ENCODE results near the gene GFRA1.

Gene GFRA1

DNA sequence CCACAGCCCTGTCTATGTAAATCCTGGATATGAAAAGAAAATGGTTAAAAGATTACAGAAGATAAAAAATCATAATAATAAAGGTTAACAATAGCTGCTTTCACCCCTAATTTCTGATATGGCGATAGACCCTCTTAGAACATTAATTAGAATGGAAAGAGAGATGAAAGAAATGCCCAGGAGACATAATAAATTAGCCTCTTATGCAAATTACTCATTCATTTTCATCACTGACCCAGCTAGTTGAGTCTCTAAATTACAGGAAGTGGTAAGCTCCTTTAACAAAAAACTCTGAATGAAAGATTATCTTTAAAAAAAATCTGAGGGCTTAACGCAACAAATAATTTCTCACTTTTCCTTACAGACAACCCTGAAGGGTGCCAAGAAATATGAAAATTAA lies 12.4 kb downstream of the GFRA1 start:
- Histone ChIP-seq H3K36me3 (ENCODE audit: insufficient read depth, low read length) (no peaks in the 10 kb centered on the region), H3K9ac (ENCODE audit: low read depth, low read length) (no peak overlapping the region), H3K9me3 (ENCODE audit: control insufficient read depth, insufficient read depth, low read length) (no peaks in the 10 kb centered on the region), H3K4me1 (ENCODE audit: insufficient read depth, low read length) (peaks cover 5% of the 10 kb centered on the region; the same call in 1 of the 2 replicates)

DNA sequence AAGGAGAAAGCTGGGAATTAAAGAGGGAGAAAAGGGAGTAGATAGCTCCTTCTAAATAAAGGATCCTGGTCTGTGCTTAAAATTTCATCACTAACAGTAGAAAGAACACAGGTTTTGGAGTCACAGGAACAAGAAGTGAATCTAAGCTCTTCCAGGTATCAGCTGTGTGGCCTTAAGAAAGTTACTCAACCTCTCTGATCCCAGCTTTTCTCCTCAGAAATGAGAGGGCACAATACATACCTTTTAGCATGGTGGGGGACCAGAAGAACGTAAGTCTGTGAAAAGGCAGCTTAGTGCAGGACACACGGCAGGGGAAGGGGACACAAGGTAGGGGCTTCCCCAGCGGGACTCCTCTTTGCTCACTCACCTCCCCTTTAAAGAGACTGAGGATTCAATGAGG lies 13.4 kb downstream of the GFRA1 start:
- H3K4me1 ChIP-seq (ENCODE audit: insufficient read depth, low read length) = peaks cover 13% of the 10 kb centered on the region; the same call in 1 of the 2 replicates
- no peak overlapping the region for H3K9ac ChIP-seq (ENCODE audit: low read depth, low read length)
- H3K9me3 ChIP-seq (ENCODE audit: control insufficient read depth, insufficient read depth, low read length) = no peaks in the 10 kb centered on the region
- no peaks in the 10 kb centered on the region for H3K36me3 ChIP-seq (ENCODE audit: insufficient read depth, low read length)

DNA sequence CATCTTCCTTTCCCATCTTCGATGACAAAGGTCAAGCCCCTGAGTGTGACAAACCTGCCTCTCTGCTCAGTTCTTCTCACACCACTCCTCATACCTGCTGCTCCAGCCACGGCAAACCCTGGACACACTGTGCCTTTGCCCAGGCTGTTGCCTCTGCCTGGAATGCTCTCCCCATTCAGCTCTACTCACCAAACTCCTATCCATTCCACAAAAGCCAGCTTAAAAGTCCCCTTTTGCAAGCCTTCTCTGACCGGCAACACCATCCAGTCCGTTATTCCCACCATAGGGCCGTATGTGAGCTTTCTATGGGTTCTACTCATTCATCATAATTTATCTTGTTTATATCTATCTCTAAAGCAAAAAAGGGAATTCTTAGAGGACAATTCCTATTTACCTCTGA lies 15.2 kb downstream of the GFRA1 start:
- peaks cover 16% of the 10 kb centered on the region; the same call in 1 of the 2 replicates for H3K4me1 ChIP-seq (ENCODE audit: insufficient read depth, low read length)
- no peaks in the 10 kb centered on the region for H3K36me3 ChIP-seq (ENCODE audit: insufficient read depth, low read length)
- no peaks in the 10 kb centered on the region for H3K9me3 ChIP-seq (ENCODE audit: control insufficient read depth, insufficient read depth, low read length)
- no peak overlapping the region for H3K9ac ChIP-seq (ENCODE audit: low read depth, low read length)

DNA sequence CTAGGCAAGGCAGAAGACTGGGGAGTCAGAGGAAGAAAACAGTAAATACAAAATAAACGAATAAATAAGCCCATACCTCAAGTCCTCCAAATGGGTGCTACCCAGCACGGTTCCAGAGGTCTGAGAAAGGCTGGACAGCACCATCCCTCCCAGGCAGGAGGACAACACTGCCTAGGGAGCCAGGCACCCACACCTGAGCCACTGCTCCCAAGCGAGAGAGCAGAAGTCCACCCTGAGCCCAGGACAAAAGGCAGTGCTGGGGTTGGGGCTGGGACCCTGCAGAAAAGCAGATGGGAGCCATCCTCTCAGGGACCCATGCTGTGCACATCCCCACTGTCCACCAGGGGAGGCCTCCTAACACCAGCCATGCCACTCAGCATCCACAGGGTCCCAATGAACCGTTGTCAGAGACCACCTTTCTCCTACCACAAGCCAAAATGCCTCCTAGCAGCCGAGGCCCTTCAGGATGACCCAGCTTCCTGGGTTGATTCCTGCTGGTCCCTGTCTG lies 16.2 kb downstream of the GFRA1 start:
- H3K9ac ChIP-seq (ENCODE audit: low read depth, low read length) = no peak overlapping the region
- no peaks in the 10 kb centered on the region for H3K36me3 ChIP-seq (ENCODE audit: insufficient read depth, low read length)
- no peaks in the 10 kb centered on the region for H3K9me3 ChIP-seq (ENCODE audit: control insufficient read depth, insufficient read depth, low read length)
- peaks cover 16% of the 10 kb centered on the region; the same call in 1 of the 2 replicates for H3K4me1 ChIP-seq (ENCODE audit: insufficient read depth, low read length)

DNA sequence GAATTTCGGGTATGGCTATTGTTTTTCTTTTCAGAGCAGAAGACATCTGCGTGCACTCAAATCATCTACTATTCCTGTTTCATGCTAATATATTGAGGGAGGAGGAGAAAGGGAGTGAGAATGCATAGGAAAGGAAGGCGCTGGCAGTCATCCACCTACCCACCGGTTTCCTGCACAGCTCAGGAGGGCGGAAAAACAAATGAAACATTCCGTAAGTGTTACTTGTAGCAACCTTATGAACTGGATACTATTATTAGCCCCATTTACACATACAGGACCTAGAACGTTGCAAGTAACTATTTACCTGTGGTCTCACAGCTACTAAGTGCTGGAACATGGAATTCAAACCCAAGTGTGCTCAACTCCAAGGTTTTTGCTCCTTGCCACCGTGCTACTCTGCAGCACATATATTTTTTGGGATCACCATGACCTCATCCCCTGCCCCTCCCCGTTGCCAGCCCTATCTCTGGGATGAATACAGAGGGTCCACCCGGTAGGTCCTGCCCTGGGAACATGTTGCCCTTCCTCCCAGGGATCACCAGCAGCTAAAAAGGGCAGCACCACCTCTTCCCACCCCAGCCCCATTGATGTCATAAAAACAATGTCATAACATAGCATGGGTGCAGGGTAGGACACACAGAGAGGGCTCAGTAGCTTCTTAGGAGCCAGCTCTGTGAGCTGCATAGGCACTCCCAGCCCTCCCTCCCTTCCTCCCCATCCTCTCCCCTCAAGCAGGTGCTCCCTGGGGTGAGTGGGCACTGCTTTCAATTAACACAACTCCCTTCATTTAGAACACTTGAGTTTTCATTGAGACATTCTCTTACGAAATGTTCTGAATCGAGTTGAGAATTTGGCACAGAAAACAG lies 16.9 kb downstream of the GFRA1 start:
- Histone ChIP-seq H3K4me1 (ENCODE audit: insufficient read depth, low read length) (peaks cover 16% of the 10 kb centered on the region; the same call in 1 of the 2 replicates), H3K9me3 (ENCODE audit: control insufficient read depth, insufficient read depth, low read length) (no peaks in the 10 kb centered on the region), H3K36me3 (ENCODE audit: insufficient read depth, low read length) (no peaks in the 10 kb centered on the region), H3K9ac (ENCODE audit: low read depth, low read length) (no peak overlapping the region)

DNA sequence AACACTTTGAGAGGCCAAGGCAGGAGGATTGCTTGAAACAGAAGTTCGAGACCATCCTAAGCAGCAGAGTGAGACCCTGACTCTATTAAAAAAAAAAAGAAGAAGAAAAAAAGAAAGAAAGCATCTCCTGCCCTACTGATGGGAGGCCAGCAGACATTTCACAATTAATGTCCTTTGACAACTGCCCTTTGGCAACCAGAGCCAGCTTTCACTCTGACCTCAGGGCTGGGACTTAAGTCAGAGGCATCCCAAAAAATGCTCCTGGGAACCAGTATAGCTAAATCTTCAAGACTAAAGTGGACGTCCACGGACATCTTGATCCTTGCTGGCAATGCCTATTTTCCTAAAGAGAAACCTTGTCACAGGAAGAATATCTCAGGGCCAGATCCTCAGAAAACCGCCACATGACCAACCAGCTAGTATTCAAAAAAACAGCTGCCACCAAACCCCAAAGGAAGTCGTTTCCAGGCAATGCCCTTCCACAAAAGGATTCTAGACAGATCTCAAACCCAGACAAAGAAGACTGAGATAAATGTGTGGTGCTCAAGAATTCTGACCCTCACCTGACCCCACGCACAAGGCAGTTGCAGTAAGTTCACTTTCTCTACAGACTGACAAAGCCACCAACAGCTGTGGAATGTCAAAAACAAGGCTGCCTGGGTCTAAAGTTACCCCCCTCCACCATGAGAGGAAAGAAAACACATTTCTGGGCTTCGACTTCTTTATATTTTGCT lies 18.4 kb downstream of the GFRA1 start:
- Histone ChIP-seq H3K9me3 (ENCODE audit: control insufficient read depth, insufficient read depth, low read length) (no peaks in the 10 kb centered on the region), H3K36me3 (ENCODE audit: insufficient read depth, low read length) (no peaks in the 10 kb centered on the region), H3K4me1 (ENCODE audit: insufficient read depth, low read length) (peaks cover 16% of the 10 kb centered on the region; the same call in 1 of the 2 replicates), H3K9ac (ENCODE audit: low read depth, low read length) (no peak overlapping the region)

DNA sequence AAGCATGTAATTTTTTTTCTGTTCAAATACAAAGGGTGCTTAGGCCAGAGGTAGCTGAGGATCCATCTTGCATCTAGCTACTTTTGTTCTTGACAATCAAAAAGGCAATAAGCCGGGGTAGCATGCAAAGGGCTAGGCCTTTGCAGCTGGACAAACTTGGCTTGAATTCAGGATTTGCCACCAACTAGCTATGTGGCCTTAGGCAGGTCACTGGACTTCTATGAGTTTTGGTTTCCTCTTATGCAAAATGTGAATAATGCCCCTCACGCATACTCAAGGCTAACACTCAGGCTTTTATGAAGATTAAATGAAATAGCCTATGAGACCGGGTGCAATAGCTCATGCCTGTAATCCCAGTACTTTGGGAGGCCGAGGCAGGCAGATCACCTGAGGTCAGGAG lies 19.3 kb downstream of the GFRA1 start:
- H3K9ac ChIP-seq (ENCODE audit: low read depth, low read length) = no peak overlapping the region
- H3K9me3 ChIP-seq (ENCODE audit: control insufficient read depth, insufficient read depth, low read length) = no peaks in the 10 kb centered on the region
- no peaks in the 10 kb centered on the region for H3K36me3 ChIP-seq (ENCODE audit: insufficient read depth, low read length)
- peaks cover 16% of the 10 kb centered on the region; the same call in 1 of the 2 replicates for H3K4me1 ChIP-seq (ENCODE audit: insufficient read depth, low read length)

DNA sequence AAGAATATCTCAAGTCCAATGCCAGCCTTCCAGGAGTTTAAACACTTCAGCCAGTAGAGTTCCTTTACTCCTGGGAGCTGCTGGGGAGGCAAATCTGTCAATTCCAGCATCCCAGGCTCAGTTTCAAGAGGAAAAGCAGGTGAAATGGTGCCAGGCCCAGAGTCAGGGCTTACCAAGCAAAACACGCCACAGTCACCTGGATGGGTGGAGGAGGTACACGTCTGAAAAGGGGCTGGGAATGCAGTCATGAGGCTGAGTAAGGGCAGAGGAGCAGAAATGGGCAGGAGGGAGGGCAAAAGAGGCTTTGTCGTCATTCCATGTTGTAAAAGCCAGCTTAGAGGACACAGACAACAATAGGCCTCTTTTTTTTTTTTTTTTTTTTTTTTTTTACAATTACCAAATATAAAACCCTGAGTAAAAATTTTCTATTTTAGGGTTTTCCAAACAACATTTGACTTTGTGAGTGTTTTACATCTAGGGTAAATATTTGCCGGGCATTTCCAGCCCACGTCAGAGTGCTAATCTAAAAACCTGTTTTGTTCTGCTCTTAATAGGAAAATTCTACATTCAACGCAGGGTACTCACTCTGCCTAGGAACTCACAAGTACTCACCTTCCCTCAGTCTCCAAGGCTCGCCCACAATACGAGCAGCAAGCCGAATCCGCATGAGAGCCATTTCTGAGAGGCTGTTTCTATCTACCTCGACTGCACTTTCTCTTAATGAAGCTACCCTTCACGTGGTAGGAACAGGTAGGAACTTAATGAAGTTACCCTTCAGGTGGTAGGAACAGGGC lies 21.2 kb downstream of the GFRA1 start:
- peaks cover 16% of the 10 kb centered on the region; the same call in 1 of the 2 replicates for H3K4me1 ChIP-seq (ENCODE audit: insufficient read depth, low read length)
- H3K36me3 ChIP-seq (ENCODE audit: insufficient read depth, low read length) = no peaks in the 10 kb centered on the region
- no peaks in the 10 kb centered on the region for H3K9me3 ChIP-seq (ENCODE audit: control insufficient read depth, insufficient read depth, low read length)
- no peak overlapping the region for H3K9ac ChIP-seq (ENCODE audit: low read depth, low read length)

DNA sequence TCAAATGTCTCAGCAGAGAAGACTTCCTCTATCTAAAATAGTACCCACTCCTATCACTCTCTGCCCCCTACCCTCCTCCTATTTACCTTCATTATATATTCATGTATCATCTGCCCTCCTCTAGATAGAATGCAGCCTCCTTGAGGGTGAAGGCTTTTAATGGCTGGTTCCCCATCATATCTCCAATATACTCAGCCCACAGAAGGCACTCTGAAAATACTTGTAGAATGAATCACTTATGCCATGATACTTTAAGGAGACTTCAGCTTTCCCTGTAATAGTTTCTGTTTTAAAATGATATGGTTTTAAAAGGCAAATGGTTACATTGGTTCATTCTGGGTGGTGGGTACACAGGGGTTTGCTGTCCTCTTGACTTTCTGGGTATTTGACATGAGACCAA lies 25.3 kb downstream of the GFRA1 start:
- no peaks in the 10 kb centered on the region for H3K9me3 ChIP-seq (ENCODE audit: control insufficient read depth, insufficient read depth, low read length)
- H3K36me3 ChIP-seq (ENCODE audit: insufficient read depth, low read length) = no peaks in the 10 kb centered on the region
- no peaks in the 10 kb centered on the region for H3K4me1 ChIP-seq (ENCODE audit: insufficient read depth, low read length)

DNA sequence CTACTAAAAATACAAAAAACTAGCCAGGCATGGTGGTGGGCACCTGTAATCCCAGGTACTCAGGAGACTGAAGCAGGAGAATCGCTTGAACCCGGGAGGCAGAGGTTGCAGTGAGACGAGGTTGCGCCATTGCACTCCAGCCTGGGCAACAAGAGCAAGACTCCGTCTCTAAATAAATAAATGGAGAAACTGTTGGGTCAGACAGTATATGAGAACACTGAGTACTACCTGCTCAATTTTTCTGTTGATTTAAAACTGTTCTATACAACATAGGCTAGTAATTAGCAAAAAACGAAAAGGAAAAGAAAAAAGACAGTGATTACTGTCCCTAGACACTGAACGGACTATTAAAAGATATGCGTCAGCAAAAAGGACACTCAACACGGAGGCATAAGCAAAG lies 26.7 kb downstream of the GFRA1 start:
- H3K36me3 ChIP-seq (ENCODE audit: insufficient read depth, low read length) = no peaks in the 10 kb centered on the region
- H3K9me3 ChIP-seq (ENCODE audit: control insufficient read depth, insufficient read depth, low read length) = no peaks in the 10 kb centered on the region
- H3K9ac ChIP-seq (ENCODE audit: low read depth, low read length) = no peak overlapping the region
- no peaks in the 10 kb centered on the region for H3K4me1 ChIP-seq (ENCODE audit: insufficient read depth, low read length)

More for the DNA sequence above, 25.3 kb downstream of the GFRA1 start:
- no peak overlapping the region for H3K9ac ChIP-seq (ENCODE audit: low read depth, low read length)

DNA sequence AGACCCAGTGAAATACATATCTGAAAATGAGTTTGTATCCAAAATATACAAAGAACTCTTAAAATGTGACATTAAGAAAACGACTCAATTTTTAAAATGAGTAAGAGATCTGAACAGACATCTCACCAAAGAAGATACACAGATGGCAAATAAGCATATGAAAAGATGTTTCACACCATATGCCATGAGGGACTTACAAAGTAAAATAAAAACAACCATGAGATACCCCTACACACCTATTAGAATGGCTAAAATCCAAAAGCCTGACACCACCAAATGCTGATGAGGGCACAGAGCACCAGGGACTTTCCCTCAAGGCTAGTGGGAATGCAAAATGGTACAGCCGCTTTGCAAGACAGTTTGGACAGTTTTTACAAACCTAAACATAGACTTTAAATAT lies 27.9 kb downstream of the GFRA1 start:
- Histone ChIP-seq H3K4me1 (ENCODE audit: insufficient read depth, low read length) (no peaks in the 10 kb centered on the region), H3K36me3 (ENCODE audit: insufficient read depth, low read length) (no peaks in the 10 kb centered on the region), H3K9me3 (ENCODE audit: control insufficient read depth, insufficient read depth, low read length) (no peaks in the 10 kb centered on the region), H3K9ac (ENCODE audit: low read depth, low read length) (no peak overlapping the region)

DNA sequence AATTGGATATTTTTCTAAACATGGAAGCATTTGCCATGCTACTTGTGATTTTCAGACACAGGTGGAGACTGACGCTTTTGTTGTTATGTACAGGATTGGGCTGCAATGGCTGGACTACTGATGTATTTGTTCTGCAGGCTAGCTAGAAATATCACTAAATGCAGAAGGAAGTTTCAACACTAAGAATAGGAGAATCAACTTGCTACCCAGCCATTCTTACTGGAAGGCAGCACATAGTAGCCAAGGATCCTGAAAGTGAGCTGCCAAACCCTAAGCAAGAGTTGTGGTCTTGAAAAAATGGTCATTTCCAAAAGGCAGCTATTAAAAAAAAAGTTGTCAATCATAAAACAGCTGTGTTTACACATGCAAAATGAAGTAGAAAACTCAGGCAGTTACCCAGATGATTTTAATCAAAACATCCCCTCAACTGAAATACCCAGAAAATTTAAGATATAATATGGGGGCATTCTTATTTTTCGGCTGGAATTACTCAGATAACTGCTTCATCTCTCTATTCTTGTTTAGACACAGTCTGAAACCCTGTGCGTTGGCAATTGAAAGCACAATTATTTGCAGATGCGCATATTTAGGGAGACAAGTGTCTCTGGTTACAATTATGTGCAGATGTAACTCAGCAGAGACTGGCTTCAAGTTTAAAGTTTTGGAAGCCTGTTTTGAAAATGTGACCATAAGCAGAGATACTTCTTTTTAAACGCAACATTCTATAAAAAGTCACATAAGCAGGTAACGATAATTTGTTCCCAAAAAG lies 31.2 kb downstream of the GFRA1 start:
- H3K9ac ChIP-seq (ENCODE audit: low read depth, low read length) = no peak overlapping the region
- H3K9me3 ChIP-seq (ENCODE audit: control insufficient read depth, insufficient read depth, low read length) = no peaks in the 10 kb centered on the region
- no peaks in the 10 kb centered on the region for H3K36me3 ChIP-seq (ENCODE audit: insufficient read depth, low read length)
- 0 out of 2 replicates have a peak, but pooled peaks cover 3% of the 10 kb centered on the region for H3K4me1 ChIP-seq (ENCODE audit: insufficient read depth, low read length)

DNA sequence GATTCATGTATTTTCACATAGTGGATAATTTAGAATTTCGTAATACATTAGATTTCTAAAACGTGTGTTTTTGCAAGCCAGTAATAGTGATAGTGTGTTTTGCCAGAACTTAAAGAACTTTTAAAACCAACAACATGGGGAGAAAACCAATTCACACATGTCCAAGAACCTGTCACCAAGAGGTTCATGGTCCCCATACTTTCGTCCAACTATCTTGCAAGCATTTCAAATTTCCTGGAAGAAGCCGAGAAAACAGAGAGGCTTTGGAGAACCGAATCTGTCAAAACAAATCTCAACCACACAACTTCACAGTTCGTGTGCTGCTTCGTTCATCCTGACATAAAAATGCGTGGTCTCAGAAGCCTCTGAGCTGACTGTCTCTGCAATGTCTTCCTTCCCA lies 31.9 kb downstream of the GFRA1 start:
- Histone ChIP-seq H3K36me3 (ENCODE audit: insufficient read depth, low read length) (no peaks in the 10 kb centered on the region), H3K9me3 (ENCODE audit: control insufficient read depth, insufficient read depth, low read length) (no peaks in the 10 kb centered on the region), H3K4me1 (ENCODE audit: insufficient read depth, low read length) (0 out of 2 replicates have a peak, but pooled peaks cover 3% of the 10 kb centered on the region)

More for the DNA sequence above, 31.9 kb downstream of the GFRA1 start:
- no peak overlapping the region for H3K9ac ChIP-seq (ENCODE audit: low read depth, low read length)

Measured in ES-I3 (cell line).